ENCODE measurements around the gene BMPER.

GRCh38 chr7:34059136-34059828 lies 153.9 kb downstream of the BMPER start:
- TF ChIP-seq, protein P1, sequence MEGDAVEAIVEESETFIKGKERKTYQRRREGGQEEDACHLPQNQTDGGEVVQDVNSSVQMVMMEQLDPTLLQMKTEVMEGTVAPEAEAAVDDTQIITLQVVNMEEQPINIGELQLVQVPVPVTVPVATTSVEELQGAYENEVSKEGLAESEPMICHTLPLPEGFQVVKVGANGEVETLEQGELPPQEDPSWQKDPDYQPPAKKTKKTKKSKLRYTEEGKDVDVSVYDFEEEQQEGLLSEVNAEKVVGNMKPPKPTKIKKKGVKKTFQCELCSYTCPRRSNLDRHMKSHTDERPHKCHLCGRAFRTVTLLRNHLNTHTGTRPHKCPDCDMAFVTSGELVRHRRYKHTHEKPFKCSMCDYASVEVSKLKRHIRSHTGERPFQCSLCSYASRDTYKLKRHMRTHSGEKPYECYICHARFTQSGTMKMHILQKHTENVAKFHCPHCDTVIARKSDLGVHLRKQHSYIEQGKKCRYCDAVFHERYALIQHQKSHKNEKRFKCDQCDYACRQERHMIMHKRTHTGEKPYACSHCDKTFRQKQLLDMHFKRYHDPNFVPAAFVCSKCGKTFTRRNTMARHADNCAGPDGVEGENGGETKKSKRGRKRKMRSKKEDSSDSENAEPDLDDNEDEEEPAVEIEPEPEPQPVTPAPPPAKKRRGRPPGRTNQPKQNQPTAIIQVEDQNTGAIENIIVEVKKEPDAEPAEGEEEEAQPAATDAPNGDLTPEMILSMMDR (IDR thresholded peaks at IDR 0.05; ENCODE audit: control extremely low read depth in 1 of 3, insufficient read depth in 1 of 3, low read depth in 1 of 3, low read length in 3 of 3): no peak
- TF ChIP-seq SIN3A (conservative IDR thresholded peaks at IDR 0.05 in 1 of 2, IDR thresholded peaks at IDR 0.05 in 1 of 2; ENCODE audit: low read depth in 1 of 2, low read length in 2 of 2): no peak

Measured in H1 (cell line).